ENCODE data around the gene TRAPPC10.

DNA sequence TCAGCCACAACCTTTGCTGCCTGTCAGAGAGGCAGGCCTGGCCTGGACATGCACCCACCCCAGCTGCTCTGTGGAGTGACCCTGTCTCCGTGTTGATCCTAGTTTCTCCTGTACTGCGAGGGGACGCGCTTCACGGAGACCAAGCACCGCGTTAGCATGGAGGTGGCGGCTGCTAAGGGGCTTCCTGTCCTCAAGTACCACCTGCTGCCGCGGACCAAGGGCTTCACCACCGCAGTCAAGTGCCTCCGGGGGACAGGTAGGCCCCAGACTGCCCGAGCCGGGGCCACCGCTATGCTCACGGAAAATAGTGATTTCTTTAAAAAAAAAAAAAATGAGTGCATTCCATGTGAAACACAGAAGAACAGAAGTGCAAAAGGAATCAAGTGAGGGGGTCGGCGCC lies 41.6 kb upstream of the TRAPPC10 start:
- TF ChIP-seq POLR2A (IDR thresholded peaks at IDR 0.05), result no peak
- TF ChIP-seq, protein P1, sequence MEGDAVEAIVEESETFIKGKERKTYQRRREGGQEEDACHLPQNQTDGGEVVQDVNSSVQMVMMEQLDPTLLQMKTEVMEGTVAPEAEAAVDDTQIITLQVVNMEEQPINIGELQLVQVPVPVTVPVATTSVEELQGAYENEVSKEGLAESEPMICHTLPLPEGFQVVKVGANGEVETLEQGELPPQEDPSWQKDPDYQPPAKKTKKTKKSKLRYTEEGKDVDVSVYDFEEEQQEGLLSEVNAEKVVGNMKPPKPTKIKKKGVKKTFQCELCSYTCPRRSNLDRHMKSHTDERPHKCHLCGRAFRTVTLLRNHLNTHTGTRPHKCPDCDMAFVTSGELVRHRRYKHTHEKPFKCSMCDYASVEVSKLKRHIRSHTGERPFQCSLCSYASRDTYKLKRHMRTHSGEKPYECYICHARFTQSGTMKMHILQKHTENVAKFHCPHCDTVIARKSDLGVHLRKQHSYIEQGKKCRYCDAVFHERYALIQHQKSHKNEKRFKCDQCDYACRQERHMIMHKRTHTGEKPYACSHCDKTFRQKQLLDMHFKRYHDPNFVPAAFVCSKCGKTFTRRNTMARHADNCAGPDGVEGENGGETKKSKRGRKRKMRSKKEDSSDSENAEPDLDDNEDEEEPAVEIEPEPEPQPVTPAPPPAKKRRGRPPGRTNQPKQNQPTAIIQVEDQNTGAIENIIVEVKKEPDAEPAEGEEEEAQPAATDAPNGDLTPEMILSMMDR (IDR thresholded peaks at IDR 0.05), result no peak
